Mucosa of descending colon (tissue), 3 donors: Measurements from ENCODE around the gene RIC8A. TPM values are rescaled to one million over a fixed set of nuclear protein-coding genes. Genes with fewer than 3 reads are reported as not detected.
"Not testable (repeated sequence)": the region's sequence is repeated elsewhere in the genome, so short reads cannot be mapped to it uniquely, and the experiment has no call there.

Experiments used
- ATAC-seq: fragments of 200-7000 bp; cut with Tn5 transposase; one replicate; pipeline ENCODE4 v1.9.1; 2020; ENCODE audit warnings: mild to moderate bottlenecking, moderate library complexity
- DNase-seq, 3 donors: peaks; one replicate each; pipeline ENCODE4 v3.0.0-alpha.2; 2020
- H3K36me3 ChIP-seq: fragments of 200-600 bp; one replicate; pipeline ENCODE4 v1.8.0; 2021; ENCODE audit warnings: low read depth, mild to moderate bottlenecking
- H3K4me1 ChIP-seq: fragments of 200-600 bp; one replicate; pipeline ENCODE4 v1.8.0; 2021; ENCODE audit warnings: low read depth, mild to moderate bottlenecking
- H3K4me3 ChIP-seq: fragments of 200-600 bp; one replicate; pipeline ENCODE4 v1.8.0; 2021; ENCODE audit warnings: mild to moderate bottlenecking
- H3K9me3 ChIP-seq: fragments of 200-600 bp; one replicate; pipeline ENCODE4 v1.8.0; 2021; ENCODE audit warnings: mild to moderate bottlenecking
- intact Hi-C, 2 donors: fragments of 100-400 bp; cut with DNase I in 1 of 2; cut with micrococcal nuclease in 1 of 2; formaldehyde crosslinking; loops; one replicate each; pipeline versions ENCODE4 v1.11.0 to v1.11.1; 2022; cut with DNase I, micrococcal nuclease
- total RNA-seq, 3 donors: library from RNA; stranded (reverse); fragmentation: NEBNext Ultra II Directional in 2 of 3; extraction: Animal tissue kit (Norgen Biotek cat#: 25700) in 2 of 3; gene quantifications; one replicate each; pipeline versions ENCODE4 v1.2.1 to v1.2.4, GENCODE V29; 2021 to 2023
- TF ChIP-seq, protein P1 (sequence below): fragments of 200-600 bp; IDR thresholded peaks from one replicate; pipeline ENCODE4 v1.8.0; 2022; ENCODE audit warnings: antibody characterized with exemption, mild to moderate bottlenecking
- donor health status: DM: no; HTN: no; CAD: no; lungs with moderate emphysema.
- donor health status: DM: no; HTN: no; CAD: no.
- donor health status: DM: no; HTN: yes; CAD: no.

RIC8A gene
- total RNA-seq, 3 donors from 2014 or later, result 75.1 to 93.1 (median 82.2) TPM

DNA sequence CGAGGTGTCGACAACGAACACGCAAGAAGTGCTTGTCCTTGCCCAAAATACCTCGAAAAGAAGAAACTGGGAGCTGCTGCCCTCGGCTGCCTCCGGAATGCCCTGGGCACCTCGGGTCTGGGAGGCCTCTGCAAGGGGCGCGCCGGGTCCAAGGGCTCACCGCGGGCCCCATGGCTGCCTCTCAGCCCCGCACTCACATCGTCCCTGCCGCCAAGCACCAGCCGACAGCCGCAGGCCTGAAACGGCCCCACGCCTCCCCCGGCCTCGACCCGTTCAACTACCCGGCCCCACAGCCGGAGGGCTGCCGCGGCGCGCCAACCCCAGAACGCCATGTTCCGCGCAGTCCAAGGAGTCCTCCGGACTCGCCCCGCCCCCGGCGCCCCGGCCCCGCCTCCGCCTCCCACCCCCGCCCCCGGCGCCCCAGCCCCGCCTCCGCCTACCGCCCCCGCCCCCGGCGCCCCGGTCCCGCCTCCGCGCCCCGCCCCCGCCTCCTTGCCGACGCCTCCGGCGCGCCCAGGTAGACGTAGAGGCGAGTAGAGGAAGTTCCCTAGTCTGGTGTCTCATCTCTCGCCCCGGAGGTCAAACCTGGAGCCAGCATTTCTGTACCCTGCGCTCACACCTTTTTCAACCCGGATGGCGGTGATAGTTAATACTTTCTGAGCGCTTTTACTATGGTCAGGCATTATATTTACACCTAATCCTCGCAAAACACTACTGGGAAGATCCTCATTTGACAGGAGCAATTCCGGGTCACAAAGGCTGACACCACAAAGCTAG, 28.7 kb downstream of the RIC8A start, which contains the start of gene SIRT3:
SIRT3 (minus strand) TSS at position 346 of the 777 bp plus-strand sequence; CDS start at position 332, 14 bp downstream.
- DNase-seq (peak; percentile 91 to 93 (median 91)), ATAC-seq (peak; percentile 96)
- intact Hi-C loops, result no loop called here
- Histone ChIP-seq H3K9me3 (no peaks in the 10 kb centered on the region), H3K4me3 (peak within 1 kb of the TSS; percentile 89), H3K36me3 (no peaks in the 10 kb centered on the region), H3K4me1 (peaks cover 18% of the 10 kb centered on the region)
- TF ChIP-seq, protein P1, sequence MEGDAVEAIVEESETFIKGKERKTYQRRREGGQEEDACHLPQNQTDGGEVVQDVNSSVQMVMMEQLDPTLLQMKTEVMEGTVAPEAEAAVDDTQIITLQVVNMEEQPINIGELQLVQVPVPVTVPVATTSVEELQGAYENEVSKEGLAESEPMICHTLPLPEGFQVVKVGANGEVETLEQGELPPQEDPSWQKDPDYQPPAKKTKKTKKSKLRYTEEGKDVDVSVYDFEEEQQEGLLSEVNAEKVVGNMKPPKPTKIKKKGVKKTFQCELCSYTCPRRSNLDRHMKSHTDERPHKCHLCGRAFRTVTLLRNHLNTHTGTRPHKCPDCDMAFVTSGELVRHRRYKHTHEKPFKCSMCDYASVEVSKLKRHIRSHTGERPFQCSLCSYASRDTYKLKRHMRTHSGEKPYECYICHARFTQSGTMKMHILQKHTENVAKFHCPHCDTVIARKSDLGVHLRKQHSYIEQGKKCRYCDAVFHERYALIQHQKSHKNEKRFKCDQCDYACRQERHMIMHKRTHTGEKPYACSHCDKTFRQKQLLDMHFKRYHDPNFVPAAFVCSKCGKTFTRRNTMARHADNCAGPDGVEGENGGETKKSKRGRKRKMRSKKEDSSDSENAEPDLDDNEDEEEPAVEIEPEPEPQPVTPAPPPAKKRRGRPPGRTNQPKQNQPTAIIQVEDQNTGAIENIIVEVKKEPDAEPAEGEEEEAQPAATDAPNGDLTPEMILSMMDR, result no peak

DNA sequence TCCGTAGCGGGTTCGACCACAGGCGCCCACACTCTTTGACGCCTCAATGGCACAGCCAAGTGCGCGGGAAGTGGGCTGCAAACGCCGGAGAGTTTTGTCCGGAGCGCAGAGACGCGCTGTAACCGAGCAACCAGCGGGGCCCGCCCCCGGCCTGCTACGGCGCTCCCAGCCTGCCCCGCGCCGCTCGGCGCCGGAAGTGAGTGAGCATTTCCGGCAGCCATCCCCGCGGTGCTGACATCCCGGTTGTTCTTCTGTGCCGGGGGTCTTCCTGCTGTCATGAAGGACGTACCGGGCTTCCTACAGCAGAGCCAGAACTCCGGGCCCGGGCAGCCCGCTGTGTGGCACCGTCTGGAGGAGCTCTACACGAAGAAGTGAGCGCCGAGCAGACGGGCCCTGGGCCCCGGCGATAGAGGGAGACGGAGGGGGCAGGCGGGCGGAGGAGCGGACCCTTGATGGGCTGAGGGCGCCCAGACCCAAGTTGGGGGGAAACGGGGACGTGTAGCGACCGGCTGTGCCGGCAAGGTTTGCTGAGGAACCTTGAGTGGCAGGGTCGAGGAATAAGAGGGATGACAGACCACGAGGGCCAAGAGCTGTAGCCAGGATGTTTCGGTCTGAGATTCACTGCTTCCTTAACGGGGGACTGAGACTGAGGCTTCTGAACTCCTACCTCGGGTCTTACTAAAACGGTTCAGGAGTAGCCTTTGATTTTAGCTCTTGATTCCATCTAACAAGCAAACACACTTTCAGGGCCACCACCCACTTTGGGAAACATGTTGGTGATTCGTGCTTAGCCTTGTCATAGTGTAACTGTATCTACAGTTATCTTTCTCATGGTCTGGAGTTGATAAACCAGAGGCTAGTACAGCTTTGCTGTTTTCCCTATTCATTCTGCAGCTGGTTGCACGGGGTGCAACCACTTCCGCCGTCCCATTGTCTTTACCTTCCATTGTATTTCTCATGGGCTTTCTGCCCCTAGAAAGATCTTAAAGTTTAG, 29.6 kb downstream of the RIC8A start, which contains the start of gene PSMD13:
PSMD13 (plus strand) TSS at position 203 of the 994 bp plus-strand sequence; CDS start at position 277, 74 bp downstream.
- Histone ChIP-seq H3K4me1 (peaks cover 18% of the 10 kb centered on the region), H3K9me3 (no peaks in the 10 kb centered on the region), H3K36me3 (no peaks in the 10 kb centered on the region), H3K4me3 (peak within 1 kb of the TSS; percentile 89)
- peak; percentile 93 for ATAC-seq
- intact Hi-C loops, result no loop called here
- peak; percentile 88 to 94 (median 91) for DNase-seq
- TF ChIP-seq, protein P1, result no peak

DNA sequence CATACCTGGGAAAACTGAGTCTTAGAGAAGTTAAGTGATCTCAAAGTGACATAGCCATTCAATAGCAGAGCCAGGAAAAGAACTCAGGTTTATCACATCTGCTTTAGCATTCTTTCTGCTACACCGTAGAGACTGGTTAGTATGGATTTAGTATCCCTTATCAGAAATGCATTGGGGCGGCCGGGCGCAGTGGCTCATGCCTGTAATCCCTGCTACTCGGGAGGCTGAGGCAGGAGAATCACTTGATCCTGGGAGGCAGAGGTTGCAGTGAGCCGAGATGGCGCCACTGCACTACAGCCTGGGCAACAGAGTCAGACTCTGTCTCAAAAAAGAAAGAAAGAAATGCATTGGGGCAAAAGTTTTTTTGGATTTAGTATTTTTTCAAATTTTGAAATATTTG, 30.8 kb downstream of the RIC8A start:
- peaks cover 18% of the 10 kb centered on the region for H3K4me1 ChIP-seq
- intact Hi-C loops, DNase-seq, H3K9me3 ChIP-seq, H3K4me3 ChIP-seq, H3K36me3 ChIP-seq, ATAC-seq: not testable (repeated sequence)

DNA sequence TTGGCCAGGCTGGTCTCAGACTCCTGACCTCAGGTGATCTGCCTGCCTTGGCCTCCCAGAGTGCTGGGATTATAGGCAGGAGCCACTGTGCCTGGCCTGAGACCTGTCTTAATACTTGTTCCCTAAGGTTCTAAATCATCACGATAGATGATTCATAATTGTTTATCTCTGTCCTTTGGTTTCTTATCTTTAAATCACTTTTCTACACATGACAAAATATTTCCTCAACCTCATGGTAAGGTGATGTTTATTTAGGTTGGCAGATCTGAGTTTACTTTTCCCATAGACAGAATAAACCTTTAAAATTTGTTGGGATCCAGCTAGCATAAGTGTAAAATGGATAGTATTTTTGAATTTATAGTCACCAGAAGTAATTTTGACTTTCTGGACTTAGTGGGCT, 32.8 kb downstream of the RIC8A start:
- H3K36me3 ChIP-seq, result peaks cover 9% of the 10 kb centered on the region
- ATAC-seq (no peak), DNase-seq (no peak)
- TF ChIP-seq, protein P1, result no peak
- no peaks in the 10 kb centered on the region for H3K9me3 ChIP-seq
- peaks cover 13% of the 10 kb centered on the region for H3K4me1 ChIP-seq
- H3K4me3 ChIP-seq, result no peak overlapping the region
- intact Hi-C loops, result no loop called here

DNA sequence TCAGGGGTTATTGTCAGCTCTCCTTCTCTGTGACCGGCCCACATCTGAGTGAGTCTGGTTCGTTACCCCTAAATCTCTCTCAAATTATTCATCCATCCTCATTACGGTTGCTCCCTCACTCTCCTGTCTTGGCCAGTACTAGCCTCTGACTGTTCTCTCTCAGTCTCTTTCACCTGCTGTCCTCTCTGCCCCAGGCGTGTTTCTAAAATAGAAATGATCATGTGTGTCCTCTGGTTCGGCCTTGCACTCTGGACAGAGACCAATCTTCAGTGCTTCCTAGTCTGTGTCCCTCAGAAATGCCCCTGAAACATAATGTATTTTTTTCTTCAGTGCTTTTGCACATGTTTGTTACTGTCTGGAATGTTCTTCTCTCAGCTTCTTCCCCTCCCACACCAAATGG, 34.1 kb downstream of the RIC8A start:
- ATAC-seq (no peak), DNase-seq (no peak)
- TF ChIP-seq, protein P1, result no peak
- no peak overlapping the region for H3K4me3 ChIP-seq
- H3K36me3 ChIP-seq, result peaks cover 9% of the 10 kb centered on the region
- no peaks in the 10 kb centered on the region for H3K9me3 ChIP-seq
- peaks cover 10% of the 10 kb centered on the region for H3K4me1 ChIP-seq
- intact Hi-C loops, result no loop called here
